NT2/D1 (cell line): Measurements from ENCODE around the gene HERPUD1.
"Not testable (repeated sequence)": the region's sequence is repeated elsewhere in the genome, so short reads cannot be mapped to it uniquely, and the experiment has no call there.

ENCODE experiments used
- DNase-seq: peaks from one replicate; pipeline ENCODE4 v3.0.0-alpha.2; 2011; ENCODE audit warnings: low read depth, low spot score
- H3K27me3 ChIP-seq: 2 replicates; pipeline ENCODE4 v1.6.0; 2011; ENCODE audit warnings: mild to moderate bottlenecking; ENCODE audit not compliant: insufficient read length, insufficient read depth
- H3K36me3 ChIP-seq: 2 replicates; pipeline ENCODE4 v1.6.1; 2011; ENCODE audit warnings: mild to moderate bottlenecking, low read length, mixed read lengths; ENCODE audit not compliant: insufficient read depth, insufficient read length
- H3K4me1 ChIP-seq: 2 replicates; pipeline ENCODE4 v1.5.1; 2011; ENCODE audit not compliant: insufficient read depth, insufficient read length
- H3K4me3 ChIP-seq: 2 replicates; pipeline ENCODE4 v1.5.1; 2011; ENCODE audit warnings: low read depth; ENCODE audit not compliant: insufficient read length
- H3K9ac ChIP-seq: 2 replicates; pipeline ENCODE4 v1.6.0; 2011; ENCODE audit warnings: low read depth; ENCODE audit not compliant: insufficient read length
- H3K9me3 ChIP-seq: 2 replicates; pipeline ENCODE4 v1.5.1; 2011; ENCODE audit warnings: mild to moderate bottlenecking, low read length; ENCODE audit not compliant: insufficient read depth
- SUZ12 ChIP-seq: IDR thresholded peaks from 2 replicates; pipeline ENCODE4 v1.6.1; 2011; ENCODE audit not compliant: insufficient read length, insufficient read depth; ENCODE audit errors: extremely low read depth
- YY1 ChIP-seq: IDR thresholded peaks from 2 replicates; pipeline ENCODE4 v1.6.1; 2011; ENCODE audit not compliant: insufficient read length, insufficient read depth
- ZNF274 ChIP-seq: IDR thresholded peaks from 2 replicates; pipeline ENCODE4 v1.6.1; 2011; ENCODE audit warnings: mild to moderate bottlenecking, low read depth, low read length

HERPUD1 gene

GRCh38 chr16:56972403-56973293 is 40.7 kb downstream of the HERPUD1 start:
- Histone ChIP-seq H3K4me1 (no peaks in the 10 kb centered on the region), H3K9ac (no peak overlapping the region), H3K36me3 (no peaks in the 10 kb centered on the region), H3K27me3 (no peaks in the 10 kb centered on the region), H3K9me3 (no peaks in the 10 kb centered on the region), H3K4me3 (no peak overlapping the region)
- no peak for TF ChIP-seq SUZ12
- TF ChIP-seq YY1: no peak
- TF ChIP-seq ZNF274: no peak
- DNase-seq: no peak

GRCh38 chr16:56973294-56973689 is 41.4 kb downstream of the HERPUD1 start:
- Histone ChIP-seq H3K4me3 (no peak overlapping the region), H3K36me3 (no peaks in the 10 kb centered on the region), H3K4me1 (peaks cover 4% of the 10 kb centered on the region), H3K9me3 (no peaks in the 10 kb centered on the region), H3K27me3 (no peaks in the 10 kb centered on the region), H3K9ac (no peak overlapping the region)
- DNase-seq: no peak
- TF ChIP-seq SUZ12 (no peak), YY1 (no peak), ZNF274 (no peak)

- not testable (repeated sequence) for H3K27me3 ChIP-seq, H3K4me1 ChIP-seq, H3K4me3 ChIP-seq, DNase-seq, H3K9ac ChIP-seq, H3K9me3 ChIP-seq, H3K36me3 ChIP-seq
These were observed 42.0 kb downstream of the HERPUD1 start for GRCh38 chr16:56973899-56974298.

- H3K4me1 ChIP-seq: peaks cover 4% of the 10 kb centered on the region
- DNase-seq: no peak
- TF ChIP-seq YY1: no peak
- no peak for TF ChIP-seq SUZ12
- TF ChIP-seq ZNF274: no peak
These were observed 42.8 kb downstream of the HERPUD1 start for GRCh38 chr16:56974549-56975300.

GRCh38 chr16:56975714-56976113 is 43.8 kb downstream of the HERPUD1 start:
- peaks cover 4% of the 10 kb centered on the region for H3K4me1 ChIP-seq
- no peak for TF ChIP-seq ZNF274
- TF ChIP-seq SUZ12: no peak
- no peak for TF ChIP-seq YY1
- no peak for DNase-seq
- no peak overlapping the region for H3K9ac ChIP-seq
- H3K36me3 ChIP-seq: no peaks in the 10 kb centered on the region
- no peaks in the 10 kb centered on the region for H3K27me3 ChIP-seq
- H3K4me3 ChIP-seq: no peak overlapping the region
- no peaks in the 10 kb centered on the region for H3K9me3 ChIP-seq

More at GRCh38 chr16:56974549-56975300, 42.8 kb downstream of the HERPUD1 start:
- Histone ChIP-seq H3K4me3 (no peak overlapping the region), H3K27me3 (no peaks in the 10 kb centered on the region), H3K9ac (no peak overlapping the region), H3K9me3 (no peaks in the 10 kb centered on the region), H3K36me3 (no peaks in the 10 kb centered on the region)

GRCh38 chr16:56977216-56977615 is 45.3 kb downstream of the HERPUD1 start:
- Histone ChIP-seq H3K36me3 (no peaks in the 10 kb centered on the region), H3K4me3 (no peak overlapping the region), H3K4me1 (peaks cover 7% of the 10 kb centered on the region), H3K27me3 (no peaks in the 10 kb centered on the region), H3K9me3 (no peaks in the 10 kb centered on the region), H3K9ac (no peak overlapping the region)
- DNase-seq: no peak
- TF ChIP-seq SUZ12 (no peak), ZNF274 (no peak), YY1 (no peak)

GRCh38 chr16:56977823-56978430 is 46.0 kb downstream of the HERPUD1 start:
- Histone ChIP-seq H3K27me3 (no peaks in the 10 kb centered on the region), H3K36me3 (no peaks in the 10 kb centered on the region), H3K4me1 (peaks cover 7% of the 10 kb centered on the region), H3K9ac (no peak overlapping the region), H3K9me3 (no peaks in the 10 kb centered on the region), H3K4me3 (no peak overlapping the region)
- DNase-seq: no peak
- TF ChIP-seq SUZ12 (no peak), ZNF274 (no peak), YY1 (no peak)
